HepG2 (cell line): ENCODE data around the gene FBXO28. TPM values are rescaled to one million over a fixed set of nuclear protein-coding genes. Genes with fewer than 3 reads are reported as not detected.

Source experiments
- BCL6 ChIP-seq: IDR thresholded peaks from 2 replicates; pipeline ENCODE4 v1.6.1; 2016; ENCODE audit warnings: missing genetic modification reagents, missing compliant biosample characterization
- DR1 ChIP-seq: sonication (generic); formaldehyde crosslinking; IDR thresholded peaks from 2 replicates; pipeline ENCODE4 v1.8.0; 2021; ENCODE audit warnings: mild to moderate bottlenecking, missing genetic modification reagents, inconsistent platforms
- GLI4 ChIP-seq: sonication (generic); formaldehyde crosslinking; IDR thresholded peaks from 2 replicates; pipeline ENCODE4 v1.5.1; 2020; ENCODE audit warnings: missing genetic modification reagents, mild to moderate bottlenecking, moderate library complexity, borderline replicate concordance
- GMEB2 ChIP-seq: IDR thresholded peaks from 2 replicates; pipeline ENCODE4 v1.6.1; 2016; ENCODE audit warnings: missing biosample characterization, missing genetic modification reagents, low read depth
- HNRNPH1 ChIP-seq: fragments of 200-400 bp; formaldehyde crosslinking; optimal IDR thresholded peaks from 2 replicates; pipeline ENCODE3; 2017; ENCODE audit warnings: mild to moderate bottlenecking, low read depth, low read length
- SMAD9 ChIP-seq: sonication (generic); formaldehyde crosslinking; IDR thresholded peaks from 2 replicates; pipeline ENCODE4 v1.5.1; 2020; ENCODE audit warnings: mild to moderate bottlenecking, missing genetic modification reagents
- TBX3 ChIP-seq: fragments of 450-650 bp; IDR thresholded peaks from 2 replicates; pipeline ENCODE4 v1.6.1; 2017; ENCODE audit warnings: antibody characterized with exemption, mild to moderate bottlenecking, inconsistent platforms, borderline replicate concordance
- XBP1 ChIP-seq: sonication (generic); formaldehyde crosslinking; IDR thresholded peaks from 2 replicates; pipeline ENCODE4 v1.5.0; 2020; ENCODE audit warnings: missing genetic modification reagents
- ZNF142 ChIP-seq: sonication (generic); formaldehyde crosslinking; IDR thresholded peaks from 2 replicates; pipeline ENCODE4 v1.4.0; 2020; ENCODE audit warnings: missing genetic modification reagents
- ZNF20 ChIP-seq: sonication (generic); formaldehyde crosslinking; IDR thresholded peaks from 2 replicates; pipeline ENCODE4 v1.4.0; 2020; ENCODE audit warnings: mild to moderate bottlenecking, moderate library complexity, missing genetic modification reagents
- ZNF251 ChIP-seq: sonication (generic); formaldehyde crosslinking; IDR thresholded peaks from 2 replicates; pipeline ENCODE4 v1.9.0; 2021; ENCODE audit warnings: mild to moderate bottlenecking, missing genetic modification reagents
- ZNF335 ChIP-seq: sonication (generic); formaldehyde crosslinking; IDR thresholded peaks from 2 replicates; pipeline ENCODE4 v1.4.0; 2020; ENCODE audit warnings: missing genetic modification reagents
- polyA plus RNA-seq, 8 experiments: library from polyadenylated mRNA; depleted of rRNA in 3 of 8; stranded (reverse) in 7 of 8; unstranded in 1 of 8; fragments of >200 nt; fragmentation: Illumina TruSeq in 4 of 8; extraction: Trizol in 4 of 8; gene quantifications; 2 replicates each; pipeline versions ENCODE4 v1.2.1 to v1.2.3, GENCODE V29; 2011 to 2016; ENCODE audit warnings: low read depth in 4 of 8, missing spikeins in 1 of 8, mixed read lengths in 1 of 8; ENCODE audit not compliant: insufficient read depth in 1 of 8
- total RNA-seq, 5 experiments: library from RNA; depleted of rRNA; stranded (reverse); fragments of >200 nt; fragmentation: Illumina TruSeq; extraction: Trizol; gene quantifications; 2 replicates each; pipeline ENCODE4 v1.2.3, GENCODE V29; 2016; ENCODE audit warnings: low read depth in 1 of 5
- TF ChIP-seq, protein P1 (sequence below): sonication (generic); formaldehyde crosslinking; IDR thresholded peaks from 2 replicates; pipeline ENCODE4 v1.9.0; 2022; ENCODE audit warnings: low read depth, missing genetic modification reagents
- TF ChIP-seq, protein P2 (sequence below): sonication (generic); formaldehyde crosslinking; IDR thresholded peaks from 2 replicates; pipeline ENCODE4 v1.4.0; 2020; ENCODE audit warnings: missing genetic modification reagents, borderline replicate concordance

FBXO28 gene
- total and polyA plus RNA-seq, 2 of the 13 experiments (the other 11 are each of a cell fraction or from before 2014, with no cell fraction given), result 8.5 to 29.1 TPM

- TF ChIP-seq HNRNPH1 (no peak), SMAD9 (no peak), ZNF142 (CRISPR knock-in tag) (no peak), ZNF20 (CRISPR knock-in tag) (no peak), ZNF251 (CRISPR knock-in tag) (no peak), XBP1 (CRISPR knock-in tag) (no peak), TBX3 (no peak), DR1 (0 out of 2 replicates have a peak, but pooled peaks have one; percentile 49), BCL6 (CRISPR knock-in tag) (peak; percentile 14; the same call in 1 of the 2 replicates), GMEB2 (CRISPR knock-in tag) (no peak), GLI4 (CRISPR knock-in tag) (peak; percentile 80; the same call in 1 of the 2 replicates), ZNF335 (CRISPR knock-in tag) (peak; percentile 96)
- TF ChIP-seq, protein P1, sequence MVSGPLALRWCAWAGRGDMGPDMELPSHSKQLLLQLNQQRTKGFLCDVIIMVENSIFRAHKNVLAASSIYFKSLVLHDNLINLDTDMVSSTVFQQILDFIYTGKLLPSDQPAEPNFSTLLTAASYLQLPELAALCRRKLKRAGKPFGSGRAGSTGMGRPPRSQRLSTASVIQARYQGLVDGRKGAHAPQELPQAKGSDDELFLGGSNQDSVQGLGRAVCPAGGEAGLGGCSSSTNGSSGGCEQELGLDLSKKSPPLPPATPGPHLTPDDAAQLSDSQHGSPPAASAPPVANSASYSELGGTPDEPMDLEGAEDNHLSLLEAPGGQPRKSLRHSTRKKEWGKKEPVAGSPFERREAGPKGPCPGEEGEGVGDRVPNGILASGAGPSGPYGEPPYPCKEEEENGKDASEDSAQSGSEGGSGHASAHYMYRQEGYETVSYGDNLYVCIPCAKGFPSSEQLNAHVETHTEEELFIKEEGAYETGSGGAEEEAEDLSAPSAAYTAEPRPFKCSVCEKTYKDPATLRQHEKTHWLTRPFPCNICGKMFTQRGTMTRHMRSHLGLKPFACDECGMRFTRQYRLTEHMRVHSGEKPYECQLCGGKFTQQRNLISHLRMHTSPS, result no peak
- TF ChIP-seq, protein P2, sequence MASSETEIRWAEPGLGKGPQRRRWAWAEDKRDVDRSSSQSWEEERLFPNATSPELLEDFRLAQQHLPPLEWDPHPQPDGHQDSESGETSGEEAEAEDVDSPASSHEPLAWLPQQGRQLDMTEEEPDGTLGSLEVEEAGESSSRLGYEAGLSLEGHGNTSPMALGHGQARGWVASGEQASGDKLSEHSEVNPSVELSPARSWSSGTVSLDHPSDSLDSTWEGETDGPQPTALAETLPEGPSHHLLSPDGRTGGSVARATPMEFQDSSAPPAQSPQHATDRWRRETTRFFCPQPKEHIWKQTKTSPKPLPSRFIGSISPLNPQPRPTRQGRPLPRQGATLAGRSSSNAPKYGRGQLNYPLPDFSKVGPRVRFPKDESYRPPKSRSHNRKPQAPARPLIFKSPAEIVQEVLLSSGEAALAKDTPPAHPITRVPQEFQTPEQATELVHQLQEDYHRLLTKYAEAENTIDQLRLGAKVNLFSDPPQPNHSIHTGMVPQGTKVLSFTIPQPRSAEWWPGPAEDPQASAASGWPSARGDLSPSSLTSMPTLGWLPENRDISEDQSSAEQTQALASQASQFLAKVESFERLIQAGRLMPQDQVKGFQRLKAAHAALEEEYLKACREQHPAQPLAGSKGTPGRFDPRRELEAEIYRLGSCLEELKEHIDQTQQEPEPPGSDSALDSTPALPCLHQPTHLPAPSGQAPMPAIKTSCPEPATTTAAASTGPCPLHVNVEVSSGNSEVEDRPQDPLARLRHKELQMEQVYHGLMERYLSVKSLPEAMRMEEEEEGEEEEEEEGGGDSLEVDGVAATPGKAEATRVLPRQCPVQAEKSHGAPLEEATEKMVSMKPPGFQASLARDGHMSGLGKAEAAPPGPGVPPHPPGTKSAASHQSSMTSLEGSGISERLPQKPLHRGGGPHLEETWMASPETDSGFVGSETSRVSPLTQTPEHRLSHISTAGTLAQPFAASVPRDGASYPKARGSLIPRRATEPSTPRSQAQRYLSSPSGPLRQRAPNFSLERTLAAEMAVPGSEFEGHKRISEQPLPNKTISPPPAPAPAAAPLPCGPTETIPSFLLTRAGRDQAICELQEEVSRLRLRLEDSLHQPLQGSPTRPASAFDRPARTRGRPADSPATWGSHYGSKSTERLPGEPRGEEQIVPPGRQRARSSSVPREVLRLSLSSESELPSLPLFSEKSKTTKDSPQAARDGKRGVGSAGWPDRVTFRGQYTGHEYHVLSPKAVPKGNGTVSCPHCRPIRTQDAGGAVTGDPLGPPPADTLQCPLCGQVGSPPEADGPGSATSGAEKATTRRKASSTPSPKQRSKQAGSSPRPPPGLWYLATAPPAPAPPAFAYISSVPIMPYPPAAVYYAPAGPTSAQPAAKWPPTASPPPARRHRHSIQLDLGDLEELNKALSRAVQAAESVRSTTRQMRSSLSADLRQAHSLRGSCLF (CRISPR knock-in tag), result no peak
These were observed at the start of gene FBXO28 (continued) for GRCh38 chr1:224113918-224114786.
